ENCODE measurements around the gene BORCS6.
A peak's percentile ranks its signal among the peaks of the same experiment; 100 is the strongest.
"Not testable (repeated sequence)": the region's sequence is repeated elsewhere in the genome, so short reads cannot be mapped to it uniquely, and the experiment has no call there.

The BORCS6 gene

DNA sequence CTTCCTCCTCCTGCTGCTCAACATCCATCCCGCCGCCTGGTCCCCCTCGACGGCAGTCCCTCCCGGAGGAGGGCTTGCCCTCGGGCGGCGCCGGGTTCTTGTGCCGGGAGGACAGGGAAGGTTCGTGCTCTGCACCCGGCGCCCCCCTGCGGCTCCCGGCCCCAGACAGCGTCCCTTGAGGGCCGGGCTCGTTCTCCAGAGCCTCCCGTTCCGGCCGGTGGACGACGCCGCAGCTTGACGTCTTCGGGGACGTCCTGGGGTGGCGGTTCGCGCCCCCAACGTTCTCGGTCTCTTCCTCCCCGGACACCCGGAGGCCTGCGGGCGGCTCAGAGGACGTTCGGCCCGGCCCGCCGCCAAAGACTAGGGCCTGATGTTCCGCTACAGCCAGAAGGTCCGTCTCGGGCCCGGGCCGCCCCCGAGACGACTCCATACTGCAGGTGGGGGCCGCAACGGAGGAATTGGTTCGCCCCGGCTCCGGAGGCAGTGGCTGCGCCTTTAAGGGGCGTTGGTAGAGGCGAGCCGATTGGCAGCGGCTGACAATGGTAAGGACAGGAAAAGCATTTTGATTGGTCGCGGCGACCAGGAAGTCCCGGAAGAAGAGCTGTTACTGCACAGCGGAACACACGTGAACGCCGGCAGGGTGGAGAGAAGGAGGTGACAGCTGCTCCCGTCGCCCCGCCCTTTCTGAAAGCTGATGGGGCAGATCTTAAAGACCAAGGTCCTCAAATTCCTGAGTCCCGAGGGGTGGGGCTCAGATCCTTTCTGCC, at the start of gene BORCS6:
Gene BORCS6 (minus strand): TSS at position 470 of the 767 bp plus-strand sequence. CDS start 40 bp downstream, at position 430.
- peak; percentile 92 to 96 for DNase-seq

- DNase-seq = no peak
Observed at GRCh38 chr17:8237886-8238285, 47.9 kb upstream of the BORCS6 start.

- no peak for DNase-seq
Observed at GRCh38 chr17:8237175-8237574, 47.2 kb upstream of the BORCS6 start.

GRCh38 chr17:8235676-8236075, 45.7 kb upstream of the BORCS6 start:
- no peak for DNase-seq

GRCh38 chr17:8234361-8235270, 44.6 kb upstream of the BORCS6 start:
- no peak for DNase-seq

DNA sequence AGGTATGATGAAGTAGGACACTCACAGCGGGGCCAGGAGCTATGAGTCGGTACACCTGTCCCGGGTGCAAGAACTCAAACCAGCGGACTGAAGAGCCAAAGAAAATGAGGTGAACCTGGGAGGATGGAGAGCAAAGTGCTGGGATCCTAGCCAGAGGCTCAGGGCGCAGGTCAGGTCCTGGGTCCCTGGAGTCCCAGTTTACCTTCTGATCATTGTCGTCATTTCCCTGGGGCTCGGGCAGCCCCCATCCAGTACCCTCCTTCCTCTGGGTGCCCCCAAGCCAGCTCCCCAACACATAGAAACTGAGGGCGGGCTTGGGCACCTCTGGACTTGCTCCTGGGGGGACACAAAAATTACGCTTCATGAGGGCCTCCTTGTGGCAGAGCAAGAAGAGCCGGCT, 41.7 kb upstream of the BORCS6 start:
- no peak for DNase-seq

GRCh38 chr17:8227238-8227581, 37.2 kb upstream of the BORCS6 start:
- no peak for DNase-seq

- no peak for DNase-seq
Observed at GRCh38 chr17:8226536-8227237, 36.7 kb upstream of the BORCS6 start.

DNA sequence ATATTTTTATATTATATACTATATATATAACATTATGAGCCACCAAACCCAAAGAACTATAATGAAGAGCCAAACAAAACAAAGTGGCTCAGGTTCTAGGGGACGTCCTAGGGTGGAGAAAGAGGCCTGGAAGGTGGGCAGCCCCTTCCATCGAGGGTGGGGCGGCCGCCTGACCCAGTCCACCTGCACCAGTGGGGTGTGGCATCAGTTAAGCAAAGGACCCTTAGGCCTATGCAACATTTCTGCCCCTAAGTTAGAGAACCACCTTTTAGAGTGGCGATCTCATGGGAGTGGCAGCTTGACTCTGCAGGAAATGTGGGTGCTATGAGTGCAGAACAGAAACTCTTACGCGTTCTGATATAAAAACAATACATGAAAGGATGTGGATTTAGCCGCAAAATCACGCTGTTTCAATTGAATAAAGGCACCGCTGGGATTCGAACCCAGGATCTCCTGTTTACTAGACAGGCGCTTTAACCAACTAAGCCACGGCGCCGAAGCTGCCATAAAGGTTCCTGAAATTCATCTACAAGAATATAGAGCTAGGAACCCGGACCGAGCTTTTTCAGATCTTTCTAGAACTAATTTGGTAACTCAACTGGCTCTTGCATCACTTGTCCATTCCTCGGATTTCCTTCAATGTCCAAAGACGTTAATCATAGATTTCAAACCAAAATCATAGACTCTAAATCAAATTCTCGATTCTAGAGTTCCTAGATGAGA, 36.0 kb upstream of the BORCS6 start:
- peak in 1 of 2 experiments; percentile 24 for DNase-seq

DNA sequence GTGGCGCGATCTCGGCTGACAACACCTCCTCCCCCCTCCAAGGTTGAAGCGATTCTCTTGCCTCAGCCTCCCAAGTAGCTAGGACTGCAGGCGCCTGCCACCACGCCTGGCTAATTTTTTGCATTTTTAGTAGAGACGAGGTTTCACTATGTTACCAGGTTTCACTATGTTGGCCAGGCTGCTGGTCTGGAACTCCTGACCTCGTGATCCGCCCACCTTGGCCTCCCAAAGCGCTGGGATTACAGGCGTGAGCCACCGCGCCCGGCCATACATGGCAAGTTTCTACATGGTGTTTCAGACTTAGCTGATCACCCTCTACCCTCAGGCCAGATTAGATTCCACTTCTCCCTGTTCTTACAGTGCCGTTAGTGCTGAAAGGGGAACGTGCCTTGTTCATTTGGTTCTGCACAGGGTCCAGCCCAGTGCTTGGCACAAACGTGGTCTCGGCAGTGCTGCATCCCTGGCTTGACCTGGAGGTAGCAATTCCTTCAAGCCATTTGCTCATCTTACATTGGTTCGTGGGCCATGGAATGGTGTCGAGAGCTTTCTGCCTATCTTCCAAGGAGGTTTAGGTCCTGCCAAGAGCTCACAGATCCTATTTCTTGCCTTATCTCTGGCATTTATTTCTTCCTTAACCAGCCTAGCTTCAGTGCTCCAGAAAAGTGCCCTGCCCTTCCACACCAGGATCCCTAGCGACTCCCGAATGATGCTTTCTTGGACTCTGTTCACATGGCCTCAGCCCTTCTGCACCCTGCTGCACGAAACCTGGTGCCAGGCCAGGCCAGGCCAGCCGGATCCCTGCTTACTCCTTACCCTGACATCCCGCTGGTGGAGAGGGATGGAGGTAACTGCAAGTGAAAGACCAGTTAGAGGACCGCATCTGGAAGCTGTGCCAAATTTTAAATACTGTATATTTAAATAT, 35.2 kb upstream of the BORCS6 start:
- no peak for DNase-seq

- DNase-seq = peak; percentile 26 to 36
Observed at GRCh38 chr17:8223356-8224126, 33.6 kb upstream of the BORCS6 start.

GRCh38 chr17:8222630-8223355, 32.8 kb upstream of the BORCS6 start:
- peak; percentile 76 to 91 for DNase-seq

- DNase-seq = no peak
Observed at GRCh38 chr17:8222380-8222629, 32.3 kb upstream of the BORCS6 start.

GRCh38 chr17:8221663-8222379, 31.8 kb upstream of the BORCS6 start:
- DNase-seq = peak; percentile 91 to 92

- DNase-seq = peak; percentile 89 to 92
Observed at GRCh38 chr17:8220783-8221662, 31.0 kb upstream of the BORCS6 start.

DNA sequence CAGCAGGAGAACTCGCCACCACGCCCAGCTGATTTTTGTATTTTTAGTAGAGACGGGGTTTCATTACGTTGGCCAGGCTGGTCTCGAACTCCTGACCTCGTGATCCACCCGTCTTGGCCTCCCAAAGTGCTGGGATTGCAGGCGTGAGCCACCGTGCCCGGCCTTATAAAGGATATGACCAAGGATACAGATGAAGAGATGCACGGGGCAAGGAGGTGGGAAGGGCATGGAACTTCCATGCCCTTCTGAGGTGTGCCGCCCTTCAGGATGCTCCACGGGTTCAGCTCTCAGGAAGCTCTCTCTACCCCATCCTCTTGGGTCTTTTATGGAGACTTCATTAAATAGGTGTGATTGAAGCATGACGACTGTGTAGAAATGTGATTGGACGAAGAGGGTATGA, 24.0 kb upstream of the BORCS6 start:
- DNase-seq = not testable (repeated sequence)

DNA sequence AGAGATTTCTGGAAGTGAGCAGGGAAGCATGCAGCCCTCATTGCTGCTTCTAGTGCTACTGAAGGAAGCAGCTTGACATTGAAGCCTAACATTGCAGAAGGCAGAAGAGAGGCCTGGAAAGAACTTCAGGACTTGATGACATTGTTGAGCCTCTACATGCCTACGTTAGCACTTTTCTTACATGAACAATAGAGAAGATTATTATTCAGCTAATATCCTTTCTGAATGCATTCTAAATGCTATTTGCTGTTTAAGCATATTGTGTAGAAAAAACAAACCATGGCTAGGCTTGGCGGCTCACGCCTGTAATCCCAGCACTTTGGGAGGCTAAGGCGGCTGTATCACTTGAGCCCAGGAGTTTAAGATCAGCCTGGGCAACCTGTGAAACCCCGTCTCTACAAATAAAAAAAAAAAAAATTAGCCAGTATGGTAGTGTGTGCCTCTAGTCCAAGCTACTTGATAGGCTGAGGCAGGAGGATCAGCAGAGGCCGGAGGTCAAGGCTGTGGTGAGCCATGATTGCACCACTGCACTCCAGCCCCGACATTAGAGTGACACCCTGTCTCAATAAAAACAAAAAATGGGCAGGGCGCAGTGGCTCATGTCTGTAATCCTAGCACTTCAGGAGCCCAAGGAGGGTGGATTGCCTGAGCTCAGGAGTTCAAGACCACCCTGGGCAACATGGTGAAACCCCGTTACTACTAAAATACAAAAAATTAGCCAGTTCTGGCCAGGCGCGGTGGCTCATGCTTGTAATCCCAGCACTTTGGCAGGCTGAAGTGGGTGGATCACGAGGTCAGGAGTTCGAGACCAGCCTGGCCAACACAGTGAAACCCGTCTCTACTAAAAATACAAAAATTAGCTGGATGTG, 22.6 kb upstream of the BORCS6 start:
- no peak for DNase-seq

Data from NCI-H446 (cell line).